IPS-NIHi7 (cell line): ENCODE results near the gene BBS1.
"Not testable (repeated sequence)": the region's sequence is repeated elsewhere in the genome, so short reads cannot be mapped to it uniquely, and the experiment has no call there.

Experiments used
- DNase-seq: peaks from one replicate; pipeline ENCODE4 v3.0.0; 2012; ENCODE audit warnings: mixed read lengths; ENCODE audit errors: extremely low spot score

BBS1 gene

DNA sequence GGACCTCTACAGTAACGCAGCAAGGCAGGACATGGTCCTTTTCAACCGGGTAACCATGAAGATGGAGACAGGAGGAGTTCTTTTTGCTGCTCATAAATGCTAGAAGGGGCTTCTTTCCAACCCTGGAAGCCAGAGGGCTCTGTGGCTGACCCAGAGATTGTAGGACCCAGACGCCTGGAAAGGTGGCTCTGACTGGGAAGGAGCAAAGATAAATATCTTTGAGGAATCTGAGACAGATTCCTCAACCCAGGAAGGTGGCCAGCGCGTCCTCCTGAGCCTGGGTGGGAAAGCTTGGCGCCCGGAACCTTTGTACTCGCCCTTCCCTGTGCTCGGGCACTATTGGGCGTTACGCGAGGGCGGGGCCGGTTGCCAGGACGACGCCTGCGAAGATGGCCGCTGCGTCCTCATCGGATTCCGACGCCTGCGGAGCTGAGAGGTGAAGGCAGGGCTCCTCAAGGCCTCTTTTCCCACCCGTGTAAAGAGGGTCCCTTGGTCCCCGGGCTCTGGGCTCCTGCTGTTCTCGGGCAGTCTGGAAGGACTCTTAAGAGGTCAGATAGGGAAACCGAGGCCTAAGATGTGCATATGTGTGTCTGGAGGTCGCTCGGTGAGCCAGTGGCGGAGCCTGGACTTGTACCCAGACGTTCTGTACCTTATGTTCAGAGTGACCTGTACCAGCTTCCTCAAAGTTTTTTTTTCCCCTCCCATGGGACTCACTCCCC is at the start of gene BBS1:
TSS of gene BBS1 (plus strand) at position 365 of the 719 bp plus-strand sequence. CDS start at position 390, 25 bp downstream.
- peak; percentile 98 for DNase-seq

DNA sequence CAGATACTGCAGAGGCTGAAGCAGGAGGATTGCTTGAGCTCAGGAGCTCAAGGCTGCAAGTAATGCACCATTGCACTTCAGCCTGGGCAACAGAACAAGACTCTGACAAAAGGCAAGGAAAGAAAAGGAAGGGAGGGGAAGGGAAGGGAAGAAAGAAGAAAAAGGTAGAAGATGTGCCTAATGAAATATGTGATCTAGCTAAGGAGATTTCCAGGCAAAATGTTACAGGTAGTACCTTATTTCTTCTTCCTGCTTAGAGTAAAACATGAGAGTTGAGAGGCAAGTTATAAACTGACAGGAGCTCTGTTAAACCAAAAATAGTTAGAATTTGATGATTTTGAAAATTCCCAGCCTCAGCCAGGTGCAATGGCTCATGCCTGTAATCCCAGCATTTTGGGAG is 48.4 kb upstream of the BBS1 start:
- DNase-seq: no peak

DNA sequence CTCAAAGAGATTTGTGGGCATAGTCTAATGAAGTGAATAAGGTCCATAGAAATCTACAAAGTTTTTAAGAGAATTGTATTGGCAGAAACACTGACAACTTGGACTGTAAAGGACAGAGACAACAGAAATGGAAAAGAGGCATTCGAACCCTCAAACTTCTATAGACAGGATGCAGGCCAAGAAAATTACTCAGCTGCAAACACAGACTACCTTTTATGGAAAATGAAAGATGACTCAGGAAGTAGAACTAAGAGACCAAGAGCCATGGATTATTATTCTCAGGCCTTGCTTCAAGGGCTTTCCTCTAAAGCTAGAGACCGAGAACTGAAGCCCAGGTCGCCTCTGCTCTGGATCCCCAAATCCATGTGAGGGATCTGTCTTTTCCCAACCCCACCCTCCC is 47.5 kb upstream of the BBS1 start:
- DNase-seq: no peak

DNA sequence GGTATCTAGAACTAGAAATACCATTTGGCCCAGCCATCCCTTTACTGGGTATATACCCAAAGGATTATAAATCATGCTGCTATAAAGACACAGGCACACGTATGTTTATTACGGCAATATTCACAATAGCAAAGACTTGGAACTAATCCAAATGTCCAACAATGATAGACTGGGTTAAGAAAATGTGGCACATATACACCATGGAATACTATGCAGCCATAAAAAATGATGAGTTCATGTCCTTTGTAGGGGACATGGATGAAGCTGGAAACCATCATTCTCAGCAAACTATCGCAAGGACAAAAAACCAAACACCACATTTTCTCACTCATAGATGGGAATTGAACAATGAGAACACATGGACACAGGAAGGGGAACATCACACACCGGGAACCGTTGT is 46.3 kb upstream of the BBS1 start:
- DNase-seq: not testable (repeated sequence)

DNA sequence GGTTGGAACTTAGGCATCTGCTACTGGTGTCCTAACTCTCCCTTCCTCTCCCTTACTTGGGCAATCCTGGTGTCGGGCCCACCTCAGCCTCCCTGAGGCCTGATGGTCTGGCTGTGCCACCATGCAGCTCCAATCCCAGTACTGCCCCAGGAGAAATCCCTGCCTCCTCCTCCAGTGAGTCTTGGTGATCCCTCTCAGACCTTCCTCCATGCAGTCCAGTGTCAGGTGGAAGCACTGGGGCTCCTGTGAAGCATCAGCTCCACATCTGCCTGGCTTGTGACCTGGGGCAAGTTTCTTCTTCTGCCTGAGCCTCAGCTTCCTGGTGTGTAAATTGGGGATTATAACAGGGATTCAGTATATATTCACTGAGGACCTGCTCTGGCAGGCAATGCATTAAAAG is 45.5 kb upstream of the BBS1 start:
- DNase-seq: no peak

DNA sequence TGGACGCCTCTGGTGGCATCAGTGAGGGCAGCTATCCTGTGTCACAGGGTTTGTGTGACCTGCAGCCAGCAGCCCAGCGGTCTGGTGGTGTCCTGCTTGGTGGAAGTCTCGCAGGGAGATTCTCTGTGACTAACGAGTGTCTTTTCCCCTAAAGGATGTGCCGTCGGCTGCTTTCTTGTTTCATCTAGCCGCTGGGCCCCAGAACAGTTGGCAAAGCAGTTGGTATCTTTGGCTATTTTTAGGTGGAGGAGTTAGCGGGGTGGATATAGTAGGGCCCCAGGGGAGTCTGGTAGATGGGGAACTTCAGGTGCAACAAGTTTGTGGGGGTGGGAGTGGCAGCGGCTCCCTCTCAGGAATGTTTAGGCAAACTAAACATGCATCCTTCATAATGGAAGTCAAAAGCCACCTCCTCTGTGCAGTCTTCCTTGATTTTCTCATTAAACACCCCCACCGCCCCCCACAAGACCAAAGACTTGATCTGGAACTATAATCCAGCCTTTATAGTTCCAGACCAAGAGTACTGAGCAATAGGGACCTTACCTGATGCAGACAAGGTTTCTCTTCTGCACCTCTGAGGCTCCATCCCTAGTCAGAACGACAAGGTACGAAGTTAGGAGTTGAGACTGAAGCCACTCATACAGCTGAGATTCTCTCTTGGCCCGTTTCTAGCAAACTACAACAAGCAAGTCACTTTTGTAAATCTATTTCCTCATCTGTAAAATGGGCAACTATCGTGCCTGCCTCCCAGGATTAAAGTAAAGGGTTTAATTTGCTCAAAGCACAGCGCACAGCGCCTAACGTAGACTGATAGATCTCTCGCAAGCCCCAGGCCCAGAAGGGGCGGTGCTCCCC is 44.8 kb upstream of the BBS1 start:
- DNase-seq: no peak

DNA sequence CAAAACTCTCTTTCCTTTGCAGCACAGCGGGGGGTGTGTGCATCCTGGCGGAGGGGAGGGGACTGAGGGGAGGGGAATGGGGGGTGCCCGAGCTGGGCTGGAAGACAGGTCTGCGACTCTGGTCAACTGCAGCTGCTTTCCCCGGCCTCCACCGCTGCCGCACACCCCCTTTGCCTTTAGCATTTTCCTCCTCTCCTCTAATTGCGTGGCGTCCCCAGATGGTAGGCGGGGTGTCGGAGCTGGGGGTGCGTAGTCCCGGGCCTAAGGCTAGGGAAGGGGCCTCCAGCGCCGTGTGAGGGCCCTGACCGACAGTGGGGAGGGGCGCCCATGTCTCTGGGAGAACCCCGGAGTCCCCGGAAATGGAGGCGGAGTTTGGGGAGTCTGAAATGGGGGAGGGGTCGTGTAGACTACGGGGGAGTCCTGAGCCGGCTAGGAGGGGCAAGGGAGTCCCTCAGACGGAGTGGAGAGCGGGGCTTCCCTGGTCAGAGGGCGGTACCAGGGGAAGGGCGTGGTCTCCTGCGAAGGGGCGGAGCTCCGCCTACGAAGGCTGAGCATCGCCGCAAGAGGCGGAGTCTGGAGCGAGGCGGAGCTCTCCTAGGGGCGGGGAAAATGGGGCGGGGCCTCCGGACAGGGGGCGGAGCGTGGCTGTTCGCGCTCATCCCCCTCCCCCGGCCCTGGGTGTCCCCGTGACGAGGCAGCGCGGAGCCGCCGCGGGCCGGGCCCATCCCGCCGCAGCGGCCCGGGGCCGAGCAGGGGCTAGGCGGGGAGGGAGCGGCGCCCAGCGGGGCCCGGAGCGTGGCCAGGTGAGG is 44.0 kb upstream of the BBS1 start, which contains the start of gene PELI3:
TSS of gene PELI3 (plus strand) at position 681 of the 809 bp plus-strand sequence. CDS start 1,224 bp downstream, outside the sequence.
- peak; percentile 99 for DNase-seq

DNA sequence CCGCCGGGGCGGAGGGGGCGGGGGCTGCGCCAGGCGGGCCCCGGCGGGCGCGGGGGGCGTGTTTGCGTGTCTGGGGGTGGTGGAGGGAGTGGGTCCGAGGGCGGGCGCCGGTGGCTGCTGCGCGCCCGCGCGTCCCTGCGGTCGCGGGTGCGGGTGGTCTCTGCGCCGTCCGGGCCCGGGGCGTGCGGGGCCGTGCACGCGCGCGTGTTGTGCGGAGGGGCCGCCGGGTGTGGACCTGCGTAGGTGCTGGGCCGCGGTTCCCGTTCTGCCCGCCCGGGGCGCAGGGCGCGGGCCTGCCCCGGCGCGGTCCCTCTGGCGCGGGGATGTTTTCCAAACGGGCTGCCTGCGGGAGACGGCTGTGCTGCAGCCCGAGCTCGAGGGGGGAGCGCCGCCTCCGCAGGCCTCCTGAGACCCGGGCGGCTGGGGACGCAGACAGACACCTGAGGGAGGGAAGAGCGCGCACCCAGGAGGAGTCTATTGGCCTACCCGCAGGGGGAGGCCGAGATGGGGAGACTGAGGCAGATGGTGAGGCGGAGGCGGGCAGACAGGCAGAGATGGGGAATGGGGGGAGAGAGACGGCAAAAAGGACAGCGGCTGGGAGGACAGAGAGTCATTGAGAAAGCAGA is 43.3 kb upstream of the BBS1 start:
- peak; percentile 58 for DNase-seq

DNA sequence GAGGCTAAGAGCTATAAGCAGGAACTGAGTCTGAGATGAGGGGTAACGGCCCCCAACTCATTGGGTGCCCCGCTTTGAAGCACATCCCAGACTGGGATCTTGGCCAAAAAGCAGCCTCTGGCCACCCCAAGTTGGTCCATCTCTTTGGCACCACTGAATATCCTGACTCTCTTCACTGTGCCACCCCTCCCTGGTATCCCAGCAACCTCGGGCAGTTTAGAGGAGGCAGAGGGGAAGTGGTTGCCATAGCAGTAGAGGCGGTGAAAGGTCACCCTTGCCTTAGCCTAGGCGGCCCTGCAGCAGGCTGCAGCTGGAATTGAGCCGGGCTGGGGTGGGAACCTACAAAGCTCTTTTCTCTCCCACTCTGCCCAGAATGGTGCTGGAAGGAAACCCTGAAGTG is 42.7 kb upstream of the BBS1 start:
- DNase-seq: no peak

DNA sequence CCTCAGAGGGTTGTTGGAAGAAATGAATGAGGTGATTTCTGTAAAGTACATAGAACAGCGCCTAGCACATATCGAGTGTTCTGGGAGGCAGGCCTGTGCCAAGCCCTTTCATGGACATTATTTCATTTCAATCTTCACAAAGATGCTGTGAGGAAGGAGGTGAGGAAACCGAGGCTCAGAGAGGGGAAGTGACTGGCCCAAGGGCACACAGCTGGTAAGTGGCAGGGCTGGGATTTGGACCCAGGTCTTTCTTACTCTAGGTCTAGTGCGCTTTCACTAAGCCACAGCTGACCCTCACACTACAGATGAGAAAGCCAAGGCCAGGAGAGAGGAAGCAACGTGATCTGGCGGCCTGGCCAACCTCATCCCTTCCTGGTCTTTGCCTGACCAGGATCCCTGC is 41.7 kb upstream of the BBS1 start:
- no peak for DNase-seq

DNA sequence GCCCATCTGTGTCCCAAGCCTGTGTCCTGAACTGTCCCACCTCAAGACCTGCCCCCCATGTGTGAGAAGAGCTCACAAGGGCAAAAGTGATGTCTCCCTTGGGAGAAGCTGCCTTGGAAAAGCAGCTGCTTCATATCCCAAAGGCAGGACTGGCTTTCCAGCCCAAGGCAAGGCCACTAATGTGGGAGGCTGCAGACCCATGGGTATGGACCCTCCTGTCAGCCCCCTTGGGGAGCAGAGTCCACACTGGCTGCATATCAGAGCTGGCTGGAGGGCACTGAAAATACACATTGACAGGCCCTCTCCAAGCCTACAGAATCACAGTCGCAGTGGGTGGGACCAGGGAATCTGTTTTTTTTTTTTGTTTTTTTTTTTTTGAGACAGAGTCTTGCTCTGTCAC is 41.0 kb upstream of the BBS1 start:
- DNase-seq: no peak

DNA sequence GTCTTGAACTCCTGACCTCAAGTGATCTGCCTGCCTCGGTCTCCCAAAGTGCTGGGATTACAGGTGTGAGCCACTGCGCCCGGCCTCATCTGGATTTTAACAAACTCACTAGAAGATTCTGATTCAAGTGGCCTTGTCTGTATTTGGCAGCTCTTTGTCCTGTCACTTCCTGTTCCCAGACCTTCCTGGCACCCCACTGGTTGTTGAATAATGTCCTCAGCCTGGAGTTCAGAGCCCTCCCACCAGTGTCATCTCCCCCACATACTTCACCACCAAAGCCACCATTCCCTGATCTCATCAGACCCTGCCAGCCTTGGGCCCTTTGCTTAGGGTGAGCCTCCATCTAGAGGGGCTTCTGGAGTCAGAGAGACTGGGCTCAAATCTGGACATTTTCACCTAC is 40.4 kb upstream of the BBS1 start:
- DNase-seq: no peak

DNA sequence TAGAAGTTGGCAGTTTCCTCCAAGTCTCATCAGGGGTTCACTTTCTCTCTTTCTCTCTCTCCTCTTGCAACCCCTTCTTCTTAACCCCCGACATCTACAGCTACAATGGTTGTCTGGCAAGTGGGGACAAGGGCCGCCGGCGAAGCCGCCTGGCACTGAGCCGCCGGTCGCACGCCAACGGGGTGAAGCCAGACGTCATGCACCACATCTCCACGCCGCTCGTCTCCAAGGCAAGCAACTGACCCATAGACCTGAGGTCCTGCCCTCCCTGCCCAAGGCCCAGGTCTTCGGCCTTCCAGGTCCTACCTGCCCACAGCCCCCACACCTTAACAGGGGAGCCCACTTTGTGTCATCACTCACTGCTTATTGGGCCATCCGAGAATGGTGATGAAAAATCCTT is 39.3 kb upstream of the BBS1 start:
- DNase-seq: no peak

DNA sequence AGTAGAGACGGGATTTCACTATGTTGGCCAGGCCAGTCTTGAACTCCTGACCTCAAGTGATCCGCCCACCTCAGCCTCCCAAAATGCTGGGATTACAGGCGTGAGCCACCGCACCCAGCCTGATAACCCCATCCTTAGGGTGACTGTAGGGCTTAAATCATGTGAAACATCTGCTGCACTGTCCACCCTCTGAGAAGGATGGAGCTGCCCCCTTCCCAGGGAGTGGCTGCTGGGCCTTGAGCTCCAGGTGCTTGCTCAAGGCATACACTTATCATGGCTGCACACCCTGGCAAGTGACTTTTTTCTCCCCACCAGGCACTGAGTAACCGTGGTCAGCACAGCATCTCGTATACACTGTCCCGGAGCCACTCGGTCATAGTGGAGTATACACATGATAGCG is 38.4 kb upstream of the BBS1 start:
- DNase-seq: no peak

DNA sequence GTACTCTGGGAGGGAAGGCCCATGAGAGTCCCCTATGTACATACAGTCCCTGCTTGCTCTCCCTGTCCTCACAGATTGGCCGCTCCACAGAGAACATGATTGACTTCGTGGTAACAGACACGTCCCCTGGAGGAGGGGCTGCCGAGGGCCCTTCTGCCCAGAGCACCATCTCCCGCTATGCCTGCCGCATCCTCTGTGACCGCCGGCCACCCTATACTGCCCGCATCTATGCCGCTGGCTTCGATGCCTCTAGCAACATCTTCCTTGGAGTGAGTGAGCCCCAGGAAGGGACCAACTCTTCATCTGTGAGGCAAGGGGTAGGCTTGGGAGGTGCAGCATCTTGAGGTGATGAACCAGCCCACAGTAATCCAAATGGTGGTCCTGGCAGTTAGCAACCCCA is 37.3 kb upstream of the BBS1 start:
- no peak for DNase-seq

DNA sequence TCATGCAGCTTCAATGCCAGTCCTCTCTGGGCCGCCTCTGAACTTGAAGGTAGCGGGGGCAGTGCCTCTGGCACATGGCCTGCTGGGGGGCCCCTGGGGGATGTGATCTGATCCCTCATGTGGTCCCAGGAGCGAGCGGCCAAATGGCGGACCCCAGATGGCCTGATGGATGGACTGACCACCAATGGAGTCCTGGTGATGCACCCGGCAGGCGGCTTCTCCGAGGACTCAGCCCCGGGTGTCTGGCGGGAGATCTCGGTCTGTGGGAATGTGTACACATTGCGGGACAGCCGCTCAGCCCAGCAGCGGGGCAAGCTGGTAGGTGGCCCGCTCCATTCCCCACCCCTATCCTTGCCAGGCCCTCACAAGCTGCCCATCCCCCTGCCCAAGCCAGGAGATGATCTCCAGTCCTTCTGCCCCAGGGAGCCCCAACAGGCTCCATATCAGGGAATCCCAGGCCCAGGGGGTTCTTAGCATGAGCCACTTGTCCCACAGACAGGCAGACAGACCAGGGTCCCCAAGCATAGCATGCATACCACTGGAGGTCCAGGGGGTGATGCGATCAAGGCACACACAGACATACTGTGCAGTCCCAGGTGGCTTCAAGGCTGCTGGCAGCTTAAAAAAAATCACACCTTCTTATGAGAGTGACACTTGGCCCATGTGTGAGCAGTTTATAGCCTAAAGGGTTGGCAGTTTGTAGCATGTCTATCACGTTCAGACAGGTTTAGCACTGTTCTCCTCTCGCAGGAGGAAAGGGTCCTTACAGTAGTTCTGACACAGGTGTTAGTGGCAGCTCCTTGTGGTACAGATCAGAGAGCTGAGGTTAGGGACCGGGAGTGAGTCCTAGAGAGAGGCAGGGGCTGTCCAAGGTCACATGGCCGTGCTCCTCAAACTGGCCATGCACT is 36.6 kb upstream of the BBS1 start:
- no peak for DNase-seq

DNA sequence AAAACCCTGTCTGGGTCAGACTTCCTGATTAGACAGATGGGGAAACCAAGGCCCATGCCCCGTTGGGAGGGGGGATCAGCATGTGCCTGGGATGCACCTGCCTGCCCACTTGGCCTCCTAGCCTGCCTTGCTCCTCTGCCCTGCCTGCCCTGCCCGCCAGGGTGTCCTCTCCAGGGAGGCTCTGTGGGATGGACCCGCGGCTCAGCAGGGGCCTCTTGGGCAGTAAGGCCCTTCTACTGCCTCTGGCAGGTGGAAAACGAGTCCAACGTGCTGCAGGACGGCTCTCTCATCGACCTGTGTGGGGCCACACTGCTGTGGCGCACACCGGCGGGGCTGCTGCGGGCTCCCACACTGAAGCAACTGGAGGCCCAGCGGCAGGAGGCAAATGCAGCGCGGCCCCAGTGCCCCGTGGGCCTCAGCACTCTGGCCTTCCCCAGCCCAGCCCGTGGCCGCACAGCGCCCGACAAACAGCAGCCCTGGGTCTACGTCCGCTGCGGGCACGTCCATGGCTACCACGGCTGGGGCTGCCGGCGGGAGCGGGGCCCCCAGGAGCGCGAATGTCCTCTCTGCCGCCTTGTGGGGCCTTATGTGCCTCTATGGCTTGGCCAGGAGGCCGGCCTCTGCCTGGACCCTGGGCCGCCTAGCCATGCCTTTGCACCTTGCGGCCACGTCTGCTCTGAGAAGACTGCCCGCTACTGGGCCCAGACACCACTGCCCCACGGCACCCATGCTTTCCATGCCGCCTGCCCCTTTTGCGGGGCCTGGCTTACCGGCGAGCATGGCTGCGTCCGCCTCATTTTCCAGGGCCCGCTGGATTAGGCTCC is 34.9 kb upstream of the BBS1 start:
- no peak for DNase-seq

DNA sequence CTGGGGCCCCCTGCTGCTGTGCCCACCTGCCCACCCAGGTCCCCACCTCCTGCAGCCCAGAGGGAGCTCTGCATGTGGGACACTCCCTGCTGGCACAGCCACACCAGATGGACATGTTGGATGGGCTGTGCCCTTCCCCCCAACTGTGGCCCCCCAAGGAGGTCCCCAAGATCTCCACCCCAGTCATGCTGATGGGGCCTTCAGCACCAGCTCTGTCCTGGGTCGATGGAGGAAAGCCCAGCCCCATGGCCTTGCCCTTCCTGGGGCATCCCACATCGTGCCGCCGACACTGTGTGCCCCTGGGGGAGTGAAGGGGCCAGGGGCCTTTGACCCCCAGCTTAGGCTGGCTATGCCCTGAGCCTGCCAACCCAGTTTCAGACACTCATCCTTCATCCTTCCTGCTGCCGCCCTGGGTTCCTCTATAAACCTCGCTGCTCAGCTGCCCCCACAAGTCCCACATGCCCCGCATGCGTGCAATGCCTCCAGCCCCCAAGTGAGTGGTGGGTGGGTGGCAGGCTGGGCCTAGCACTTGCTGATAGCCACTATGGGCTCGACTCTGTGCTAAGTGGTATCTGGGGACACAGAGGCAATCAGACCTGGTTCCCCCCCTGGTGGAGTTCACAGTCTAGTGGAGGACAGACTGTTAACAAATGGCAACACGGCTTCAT is 34.1 kb upstream of the BBS1 start:
- no peak for DNase-seq

DNA sequence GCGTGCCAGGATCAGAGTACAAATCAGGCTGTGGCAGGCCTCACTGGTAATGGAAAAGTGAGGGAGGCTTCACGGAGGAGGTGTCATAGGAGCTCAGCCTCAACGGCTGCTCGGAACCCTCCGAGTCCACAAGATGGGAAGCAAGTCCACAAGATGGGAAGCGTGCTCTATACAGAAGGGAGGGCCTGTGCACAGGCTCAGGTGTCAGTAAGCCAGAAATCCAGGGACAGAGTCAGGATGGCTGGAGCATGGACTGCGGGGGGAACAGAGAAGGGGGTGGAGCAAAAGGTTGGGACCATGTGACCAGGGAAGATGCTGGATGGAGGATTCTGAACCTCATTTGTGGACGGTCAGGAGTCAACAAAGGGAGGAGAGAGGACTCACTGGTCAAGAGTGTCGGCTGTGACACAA is 33.6 kb upstream of the BBS1 start:
- DNase-seq: peak; percentile 53
